AML-193 (cell line): ENCODE results near the gene EXOC6B.

Source experiments
- DNase-seq, 2 experiments: peaks; one replicate each; lab custom pipeline; 2025; lab: John Stamatoyannopoulos, UW

The EXOC6B gene

GRCh38 chr2:72734432-72734831 is 91.4 kb downstream of the EXOC6B start:
- no peak for DNase-seq

GRCh38 chr2:72731116-72731515 is 94.7 kb downstream of the EXOC6B start:
- no peak for DNase-seq

DNA sequence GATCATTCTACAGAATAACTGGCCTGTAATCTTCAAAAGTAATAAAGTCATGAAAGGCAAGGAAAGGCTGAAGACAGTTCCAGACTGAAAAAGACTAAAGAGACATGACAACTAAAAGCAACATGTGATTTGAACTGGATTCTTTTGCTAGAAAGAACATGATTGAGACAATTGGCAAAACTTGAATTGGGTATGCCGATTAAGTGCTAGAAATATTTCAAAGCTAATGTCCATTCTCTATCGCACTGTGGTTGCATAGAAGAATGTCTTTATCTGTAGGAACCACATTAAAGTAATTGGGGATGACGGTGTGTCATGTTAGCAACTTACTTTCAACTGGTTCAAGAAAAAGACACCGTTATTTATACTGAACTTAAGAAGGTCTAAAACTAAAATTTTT is 98.5 kb downstream of the EXOC6B start:
- DNase-seq = no peak

GRCh38 chr2:72723769-72724370 is 102.0 kb downstream of the EXOC6B start:
- DNase-seq = no peak

- no peak for DNase-seq
Observed at GRCh38 chr2:72722492-72723070, 103.3 kb downstream of the EXOC6B start.

- no peak for DNase-seq
Observed at GRCh38 chr2:72719416-72719815, 106.4 kb downstream of the EXOC6B start.

- no peak for DNase-seq
Observed at GRCh38 chr2:72718876-72719275, 107.0 kb downstream of the EXOC6B start.

DNA sequence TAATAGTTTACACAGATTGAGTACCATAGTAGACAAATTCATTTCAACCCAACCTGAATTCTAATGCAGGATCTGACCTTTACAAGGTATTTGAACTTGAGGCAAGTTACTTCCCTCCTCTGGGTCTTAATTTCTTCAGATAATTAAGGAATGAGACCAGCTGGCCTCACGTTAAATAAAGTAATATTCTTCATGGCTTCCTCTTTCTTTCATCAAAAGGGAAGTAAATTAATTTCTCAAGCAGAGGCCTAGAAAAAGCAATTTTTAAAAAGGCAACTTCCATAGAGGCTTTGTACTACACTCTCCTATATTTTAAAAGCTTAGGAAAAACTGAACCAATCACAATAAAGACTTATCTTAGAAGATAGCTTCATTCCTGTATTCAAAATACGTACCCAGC is 109.2 kb downstream of the EXOC6B start:
- peak; percentile 57 to 60 for DNase-seq

DNA sequence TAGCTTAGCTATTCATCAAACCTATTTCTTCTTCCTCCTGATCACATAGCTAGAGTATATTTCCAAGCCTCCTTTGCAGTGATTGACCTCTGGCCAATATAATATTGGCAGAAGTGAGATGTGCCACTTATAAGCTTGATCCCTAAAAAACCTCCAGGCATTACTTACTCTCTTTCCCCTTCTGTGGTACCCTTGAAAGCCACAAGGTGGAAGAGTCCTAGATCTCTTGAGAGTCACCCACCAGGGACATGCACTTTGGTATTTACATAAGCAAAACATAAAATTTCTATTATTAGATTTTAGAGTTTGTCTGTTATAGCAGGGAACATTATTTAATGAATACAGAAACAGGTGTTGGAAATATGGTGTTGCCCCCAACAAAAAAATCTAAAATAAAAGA is 112.0 kb downstream of the EXOC6B start:
- no peak for DNase-seq

DNA sequence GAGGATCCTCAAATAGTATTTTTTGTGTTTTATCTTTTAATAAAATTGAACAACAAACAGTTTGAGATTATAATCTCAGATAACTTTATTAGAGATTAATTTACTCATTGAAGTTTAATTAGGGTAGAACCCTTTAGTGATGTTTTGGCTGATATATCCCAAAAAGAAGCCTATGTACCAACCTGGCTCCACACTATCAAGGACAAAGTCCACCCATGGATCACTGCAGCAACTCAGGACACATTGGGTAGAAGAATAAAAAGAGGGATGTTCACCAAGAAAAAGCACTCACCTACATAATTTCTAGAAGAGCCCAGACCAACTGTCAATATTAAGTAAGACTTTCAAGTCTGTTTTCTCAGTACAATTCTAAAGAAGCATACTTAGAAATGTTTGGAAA is 112.9 kb downstream of the EXOC6B start:
- no peak for DNase-seq

DNA sequence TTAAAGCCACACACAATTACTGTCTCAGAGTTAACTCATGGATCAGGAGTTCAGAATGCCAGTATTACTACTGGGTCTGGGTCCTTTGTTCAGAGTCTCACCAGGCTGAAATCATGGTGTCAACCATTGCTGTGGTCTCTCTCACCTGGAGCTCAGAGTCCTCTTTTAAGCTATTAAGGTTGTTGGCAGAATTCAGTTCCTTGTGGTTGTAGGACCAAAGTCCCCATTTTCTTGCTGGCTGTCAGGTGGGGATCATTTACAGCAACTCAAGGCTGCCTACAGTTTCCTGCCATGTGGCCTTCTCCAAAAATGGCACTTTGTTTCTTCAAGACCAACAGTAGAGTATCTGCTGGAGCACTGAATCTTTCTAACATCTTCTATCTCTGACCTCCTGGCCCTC is 113.5 kb downstream of the EXOC6B start:
- DNase-seq = no peak

GRCh38 chr2:72710418-72711152 is 115.2 kb downstream of the EXOC6B start:
- DNase-seq = no peak

DNA sequence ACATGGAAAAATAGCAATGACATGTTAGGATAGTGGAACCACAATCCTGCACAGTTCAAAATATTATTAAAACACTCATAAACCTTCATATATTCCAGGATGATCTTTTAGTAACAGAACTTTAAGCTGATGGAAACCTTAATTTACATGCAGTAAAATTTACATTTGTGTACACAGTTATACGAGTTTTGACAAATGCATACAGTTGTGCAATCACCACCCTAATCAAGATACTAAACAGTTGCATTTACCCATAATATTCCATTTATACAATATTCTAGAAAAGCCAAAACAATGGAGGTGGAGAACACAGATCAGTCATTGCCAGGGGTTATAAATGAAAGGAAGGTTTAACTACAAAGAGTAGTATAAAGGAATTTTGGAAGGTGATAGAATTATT is 117.6 kb downstream of the EXOC6B start:
- no peak for DNase-seq

- no peak for DNase-seq
Observed at GRCh38 chr2:72698300-72698699, 127.5 kb downstream of the EXOC6B start.

GRCh38 chr2:72696559-72696958 is 129.3 kb downstream of the EXOC6B start:
- DNase-seq = no peak

- no peak for DNase-seq
Observed at GRCh38 chr2:72695676-72696075, 130.2 kb downstream of the EXOC6B start.

- DNase-seq = no peak
Observed at GRCh38 chr2:72694715-72695496, 130.9 kb downstream of the EXOC6B start.

- DNase-seq = no peak
Observed at GRCh38 chr2:72689579-72690195, 136.1 kb downstream of the EXOC6B start.

GRCh38 chr2:72685638-72686213 is 140.1 kb downstream of the EXOC6B start:
- no peak for DNase-seq

GRCh38 chr2:72682061-72682460 is 143.8 kb downstream of the EXOC6B start:
- no peak for DNase-seq

- DNase-seq = no peak
Observed at GRCh38 chr2:72681016-72681995, 144.5 kb downstream of the EXOC6B start.
